Measurements from ENCODE around the gene TMSB10. TPM values are rescaled to one million over a fixed set of nuclear protein-coding genes. Genes with fewer than 3 reads are reported as not detected.

The TMSB10 gene
- total and polyA plus RNA-seq, 2 experiments from 2014 or later: 834 to 2,942 TPM

- TF ChIP-seq ZNF462 (CRISPR knock-in tag; IDR thresholded peaks at IDR 0.05): no peak
Measured at GRCh38 chr2:84878896-84879583, 26.4 kb upstream of the TMSB10 start (continued).

- Mint-ChIP-seq H3K9me3 (no peaks in the 10 kb centered on the region), H3K4me3 (peak overlapping the region; percentile 85), H3K27me3 (ENCODE audit: insufficient read depth, low read depth, poor library complexity) (peaks cover 64% of the 10 kb centered on the region), H3K4me1 (peaks cover 8% of the 10 kb centered on the region; the same call in 2 of the 3 replicates), H3K36me3 (ENCODE audit: low read depth) (no peaks in the 10 kb centered on the region), H3K27ac (no peak overlapping the region)
- Histone ChIP-seq H3K36me3 (ENCODE audit: insufficient read depth) (no peaks in the 10 kb centered on the region), H3K9me2 (ENCODE audit: insufficient read depth) (no peaks in the 10 kb centered on the region), H3K4me3 (peak overlapping the region; percentile 93), H3K27ac (ENCODE audit: low read depth) (no peak overlapping the region), H4K20me1 (replicated peaks; ENCODE audit: insufficient read depth) (peaks cover 5% of the 10 kb centered on the region; the same call in 1 of the 2 replicates), H2AFZ (peak overlapping the region; percentile 99), H3K79me2 (replicated peaks; ENCODE audit: insufficient read depth) (no peaks in the 10 kb centered on the region; the same call in 1 of the 2 replicates), H3K4me2 (peak overlapping the region; percentile 87), H3F3A (replicated peaks; ENCODE audit: low read depth) (0 out of 2 replicates have a peak, but pooled peaks cover 8% of the 10 kb centered on the region), H3K27me3 (ENCODE audit: insufficient read depth) (peaks cover 81% of the 10 kb centered on the region), H3K4me1 (ENCODE audit: insufficient read depth) (no peaks in the 10 kb centered on the region; the same call in 1 of the 2 replicates)
- ATAC-seq (peak; percentile 62), DNase-seq (ENCODE audit: low spot score) (peak; percentile 63)
- TF ChIP-seq, protein P1, sequence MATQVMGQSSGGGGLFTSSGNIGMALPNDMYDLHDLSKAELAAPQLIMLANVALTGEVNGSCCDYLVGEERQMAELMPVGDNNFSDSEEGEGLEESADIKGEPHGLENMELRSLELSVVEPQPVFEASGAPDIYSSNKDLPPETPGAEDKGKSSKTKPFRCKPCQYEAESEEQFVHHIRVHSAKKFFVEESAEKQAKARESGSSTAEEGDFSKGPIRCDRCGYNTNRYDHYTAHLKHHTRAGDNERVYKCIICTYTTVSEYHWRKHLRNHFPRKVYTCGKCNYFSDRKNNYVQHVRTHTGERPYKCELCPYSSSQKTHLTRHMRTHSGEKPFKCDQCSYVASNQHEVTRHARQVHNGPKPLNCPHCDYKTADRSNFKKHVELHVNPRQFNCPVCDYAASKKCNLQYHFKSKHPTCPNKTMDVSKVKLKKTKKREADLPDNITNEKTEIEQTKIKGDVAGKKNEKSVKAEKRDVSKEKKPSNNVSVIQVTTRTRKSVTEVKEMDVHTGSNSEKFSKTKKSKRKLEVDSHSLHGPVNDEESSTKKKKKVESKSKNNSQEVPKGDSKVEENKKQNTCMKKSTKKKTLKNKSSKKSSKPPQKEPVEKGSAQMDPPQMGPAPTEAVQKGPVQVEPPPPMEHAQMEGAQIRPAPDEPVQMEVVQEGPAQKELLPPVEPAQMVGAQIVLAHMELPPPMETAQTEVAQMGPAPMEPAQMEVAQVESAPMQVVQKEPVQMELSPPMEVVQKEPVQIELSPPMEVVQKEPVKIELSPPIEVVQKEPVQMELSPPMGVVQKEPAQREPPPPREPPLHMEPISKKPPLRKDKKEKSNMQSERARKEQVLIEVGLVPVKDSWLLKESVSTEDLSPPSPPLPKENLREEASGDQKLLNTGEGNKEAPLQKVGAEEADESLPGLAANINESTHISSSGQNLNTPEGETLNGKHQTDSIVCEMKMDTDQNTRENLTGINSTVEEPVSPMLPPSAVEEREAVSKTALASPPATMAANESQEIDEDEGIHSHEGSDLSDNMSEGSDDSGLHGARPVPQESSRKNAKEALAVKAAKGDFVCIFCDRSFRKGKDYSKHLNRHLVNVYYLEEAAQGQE (IDR thresholded peaks at IDR 0.05; ENCODE audit: unreplicated experiment): no peak
- no peak for TF ChIP-seq POLR2AphosphoS5 (IDR thresholded peaks at IDR 0.05; ENCODE audit: low read depth)
- TF ChIP-seq JUNB (IDR thresholded peaks at IDR 0.05; ENCODE audit: unreplicated experiment): no peak
- no peak for TF ChIP-seq NANOG (IDR thresholded peaks at IDR 0.05; ENCODE audit: borderline replicate concordance)
- TF ChIP-seq, protein P2, sequence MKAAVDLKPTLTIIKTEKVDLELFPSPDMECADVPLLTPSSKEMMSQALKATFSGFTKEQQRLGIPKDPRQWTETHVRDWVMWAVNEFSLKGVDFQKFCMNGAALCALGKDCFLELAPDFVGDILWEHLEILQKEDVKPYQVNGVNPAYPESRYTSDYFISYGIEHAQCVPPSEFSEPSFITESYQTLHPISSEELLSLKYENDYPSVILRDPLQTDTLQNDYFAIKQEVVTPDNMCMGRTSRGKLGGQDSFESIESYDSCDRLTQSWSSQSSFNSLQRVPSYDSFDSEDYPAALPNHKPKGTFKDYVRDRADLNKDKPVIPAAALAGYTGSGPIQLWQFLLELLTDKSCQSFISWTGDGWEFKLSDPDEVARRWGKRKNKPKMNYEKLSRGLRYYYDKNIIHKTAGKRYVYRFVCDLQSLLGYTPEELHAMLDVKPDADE (IDR thresholded peaks at IDR 0.05): no peak
- TF ChIP-seq EZH2 (IDR thresholded peaks at IDR 0.05; ENCODE audit: low read depth, unreplicated experiment): no peak
- TF ChIP-seq, protein P3, sequence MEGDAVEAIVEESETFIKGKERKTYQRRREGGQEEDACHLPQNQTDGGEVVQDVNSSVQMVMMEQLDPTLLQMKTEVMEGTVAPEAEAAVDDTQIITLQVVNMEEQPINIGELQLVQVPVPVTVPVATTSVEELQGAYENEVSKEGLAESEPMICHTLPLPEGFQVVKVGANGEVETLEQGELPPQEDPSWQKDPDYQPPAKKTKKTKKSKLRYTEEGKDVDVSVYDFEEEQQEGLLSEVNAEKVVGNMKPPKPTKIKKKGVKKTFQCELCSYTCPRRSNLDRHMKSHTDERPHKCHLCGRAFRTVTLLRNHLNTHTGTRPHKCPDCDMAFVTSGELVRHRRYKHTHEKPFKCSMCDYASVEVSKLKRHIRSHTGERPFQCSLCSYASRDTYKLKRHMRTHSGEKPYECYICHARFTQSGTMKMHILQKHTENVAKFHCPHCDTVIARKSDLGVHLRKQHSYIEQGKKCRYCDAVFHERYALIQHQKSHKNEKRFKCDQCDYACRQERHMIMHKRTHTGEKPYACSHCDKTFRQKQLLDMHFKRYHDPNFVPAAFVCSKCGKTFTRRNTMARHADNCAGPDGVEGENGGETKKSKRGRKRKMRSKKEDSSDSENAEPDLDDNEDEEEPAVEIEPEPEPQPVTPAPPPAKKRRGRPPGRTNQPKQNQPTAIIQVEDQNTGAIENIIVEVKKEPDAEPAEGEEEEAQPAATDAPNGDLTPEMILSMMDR (conservative IDR thresholded peaks at IDR 0.05; ENCODE audit: low read depth in 2 of 2): no peak
- TF ChIP-seq ZNF114 (CRISPR knock-in tag; IDR thresholded peaks at IDR 0.05): no peak
- TF ChIP-seq CREB1 (CRISPR knock-in tag; IDR thresholded peaks at IDR 0.05; ENCODE audit: low read depth): no peak
Measured at GRCh38 chr2:84879584-84880394, 25.7 kb upstream of the TMSB10 start.

All from GM23338 (cell line).